ENCODE results near the gene ITGB5.

ITGB5 gene

DNA sequence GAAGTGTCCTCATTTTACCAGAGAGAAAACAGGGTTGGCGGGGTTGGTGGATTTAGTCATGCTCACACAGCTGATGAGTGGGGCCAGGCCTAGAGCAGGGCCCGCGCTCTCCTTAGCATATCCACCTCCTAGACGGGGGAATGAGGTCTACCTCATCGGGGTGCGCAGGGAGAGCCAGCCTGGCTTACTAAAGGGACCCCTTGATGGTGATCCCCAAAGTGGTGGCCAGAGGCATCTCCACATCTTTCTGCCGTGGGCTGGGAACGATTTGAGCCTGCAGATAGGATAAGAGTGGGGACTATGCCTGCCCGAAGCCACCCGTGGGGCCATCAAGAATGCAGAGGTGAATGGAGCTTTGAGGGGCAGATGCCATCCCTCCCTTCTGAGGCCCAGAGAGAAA lies 87.5 kb downstream of the ITGB5 start:
- TF ChIP-seq CTCF (IDR thresholded peaks at IDR 0.05; ENCODE audit: low read depth, low read length, missing control alignments) = no peak
- H3K4me3 ChIP-seq (replicated peaks; ENCODE audit: low read depth, low read length) = no peak overlapping the region
- no peak for DNase-seq (ENCODE audit: extremely low read depth, low read depth)

GRCh38 chr3:124797426-124797945 lies 89.7 kb downstream of the ITGB5 start:
- DNase-seq (ENCODE audit: extremely low read depth, low read depth) = no peak
- no peak overlapping the region for H3K4me3 ChIP-seq (replicated peaks; ENCODE audit: low read depth, low read length)
- no peak for TF ChIP-seq CTCF (IDR thresholded peaks at IDR 0.05; ENCODE audit: low read depth, low read length, missing control alignments)

- TF ChIP-seq CTCF (IDR thresholded peaks at IDR 0.05; ENCODE audit: low read depth, low read length, missing control alignments) = no peak
- DNase-seq (ENCODE audit: extremely low read depth, low read depth) = no peak
- H3K4me3 ChIP-seq (replicated peaks; ENCODE audit: low read depth, low read length) = no peak overlapping the region
Measured at GRCh38 chr3:124796477-124796876, 90.7 kb downstream of the ITGB5 start.

- DNase-seq (ENCODE audit: extremely low read depth, low read depth) = no peak
- no peak overlapping the region for H3K4me3 ChIP-seq (replicated peaks; ENCODE audit: low read depth, low read length)
- no peak for TF ChIP-seq CTCF (IDR thresholded peaks at IDR 0.05; ENCODE audit: low read depth, low read length, missing control alignments)
Measured at GRCh38 chr3:124793054-124793739, 94.0 kb downstream of the ITGB5 start.

GRCh38 chr3:124792341-124793040 lies 94.7 kb downstream of the ITGB5 start:
- no peak overlapping the region for H3K4me3 ChIP-seq (replicated peaks; ENCODE audit: low read depth, low read length)
- TF ChIP-seq CTCF (IDR thresholded peaks at IDR 0.05; ENCODE audit: low read depth, low read length, missing control alignments) = no peak
- no peak for DNase-seq (ENCODE audit: extremely low read depth, low read depth)

- TF ChIP-seq CTCF (IDR thresholded peaks at IDR 0.05; ENCODE audit: low read depth, low read length, missing control alignments) = no peak
- peak; percentile 96 for DNase-seq (ENCODE audit: extremely low read depth, low read depth)
- no peak overlapping the region for H3K4me3 ChIP-seq (replicated peaks; ENCODE audit: low read depth, low read length)
Measured at GRCh38 chr3:124791639-124792151, 95.5 kb downstream of the ITGB5 start.
